SH-SY5Y (cell line): ENCODE measurements around the gene HEG1.

Experiments used
- GATA2 ChIP-seq: IDR thresholded peaks from 2 replicates; pipeline ENCODE4 v1.6.1; 2011; ENCODE audit warnings: mild to moderate bottlenecking, low read depth, low read length
- GATA3 ChIP-seq: IDR thresholded peaks from 2 replicates; pipeline ENCODE4 v1.6.1; 2011; ENCODE audit warnings: low read depth, mild to moderate bottlenecking, low read length, moderate library complexity

GRCh38 chr3:125077864-125078263 is 22.1 kb upstream of the HEG1 start:
- TF ChIP-seq GATA3: no peak
- no peak for TF ChIP-seq GATA2
